Neural progenitor cell (in vitro differentiated cells): ENCODE measurements around the gene PRDM12.

Experiments
- EZH2 ChIP-seq: fragments of 200-600 bp; sonication (generic); IDR thresholded peaks from 2 replicates; pipeline ENCODE4 v1.6.1; 2017; ENCODE audit warnings: antibody characterized with exemption, mild to moderate bottlenecking, moderate library complexity
- EZH2phosphoT487 ChIP-seq: fragments of 200-600 bp; sonication (generic); IDR thresholded peaks from 2 replicates; pipeline ENCODE4 v1.6.1; 2017; ENCODE audit warnings: antibody characterized with exemption
- TF ChIP-seq, protein P1 (sequence below): fragments of 200-600 bp; sonication (generic); IDR thresholded peaks from 2 replicates; pipeline ENCODE4 v1.5.1; 2017; ENCODE audit warnings: antibody characterized with exemption, mild to moderate bottlenecking

DNA sequence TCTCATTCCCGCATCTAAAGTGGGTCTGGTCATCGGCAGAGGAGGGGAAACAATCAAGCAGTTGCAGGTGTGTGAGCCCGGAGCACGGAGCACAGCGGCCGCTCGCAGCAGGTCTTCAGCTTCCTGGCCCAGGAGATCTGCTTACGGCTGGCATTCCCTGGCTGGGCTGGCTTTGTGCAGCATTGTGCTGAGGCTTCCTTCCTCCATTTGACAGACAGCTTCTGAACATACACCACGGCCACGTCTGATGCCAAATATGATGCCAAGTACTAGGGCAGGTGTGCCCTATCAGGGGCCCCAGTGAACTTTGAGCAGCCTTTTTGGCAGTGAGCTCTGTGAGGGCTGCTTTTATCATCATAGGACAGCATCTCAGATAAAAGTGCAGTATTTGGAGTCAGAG, 47.9 kb upstream of the PRDM12 start:
- TF ChIP-seq, protein P1, sequence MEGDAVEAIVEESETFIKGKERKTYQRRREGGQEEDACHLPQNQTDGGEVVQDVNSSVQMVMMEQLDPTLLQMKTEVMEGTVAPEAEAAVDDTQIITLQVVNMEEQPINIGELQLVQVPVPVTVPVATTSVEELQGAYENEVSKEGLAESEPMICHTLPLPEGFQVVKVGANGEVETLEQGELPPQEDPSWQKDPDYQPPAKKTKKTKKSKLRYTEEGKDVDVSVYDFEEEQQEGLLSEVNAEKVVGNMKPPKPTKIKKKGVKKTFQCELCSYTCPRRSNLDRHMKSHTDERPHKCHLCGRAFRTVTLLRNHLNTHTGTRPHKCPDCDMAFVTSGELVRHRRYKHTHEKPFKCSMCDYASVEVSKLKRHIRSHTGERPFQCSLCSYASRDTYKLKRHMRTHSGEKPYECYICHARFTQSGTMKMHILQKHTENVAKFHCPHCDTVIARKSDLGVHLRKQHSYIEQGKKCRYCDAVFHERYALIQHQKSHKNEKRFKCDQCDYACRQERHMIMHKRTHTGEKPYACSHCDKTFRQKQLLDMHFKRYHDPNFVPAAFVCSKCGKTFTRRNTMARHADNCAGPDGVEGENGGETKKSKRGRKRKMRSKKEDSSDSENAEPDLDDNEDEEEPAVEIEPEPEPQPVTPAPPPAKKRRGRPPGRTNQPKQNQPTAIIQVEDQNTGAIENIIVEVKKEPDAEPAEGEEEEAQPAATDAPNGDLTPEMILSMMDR, result no peak
- TF ChIP-seq EZH2 (no peak), EZH2phosphoT487 (no peak)
